Tibial nerve (tissue), 4 donors: ENCODE measurements around the gene RPN2. TPM values are rescaled to one million over a fixed set of nuclear protein-coding genes. Genes with fewer than 3 reads are reported as not detected.
A peak's percentile ranks its signal among the peaks of the same experiment; 100 is the strongest.

Source experiments
- DNase-seq, 2 donors: peaks; one replicate each; pipeline ENCODE4 v3.0.0-alpha.2; 2019; ENCODE audit warnings: low spot score in 2 of 2
- H3K27ac ChIP-seq, 4 donors: fragments of 200-600 bp; sonication (generic) in 3 of 4; one replicate each; pipeline ENCODE4 v1.5.1; 2017 to 2019; ENCODE audit warnings: mild to moderate bottlenecking in 1 of 4
- H3K27me3 ChIP-seq, 2 donors: fragments of 200-600 bp; sonication (generic) in 1 of 2; one replicate each; pipeline versions ENCODE4 v1.5.1 to v1.6.0; 2017 to 2019
- H3K36me3 ChIP-seq, 3 donors: fragments of 200-600 bp; sonication (generic); one replicate each; pipeline ENCODE4 v1.5.1; 2018 to 2019
- H3K4me1 ChIP-seq, 4 donors: fragments of 200-600 bp; sonication (generic) in 3 of 4; one replicate each; pipeline ENCODE4 v1.5.1; 2017 to 2019
- H3K4me3 ChIP-seq, 4 donors: fragments of 200-600 bp; sonication (generic) in 3 of 4; one replicate each; pipeline ENCODE4 v1.5.1; 2017 to 2019; ENCODE audit warnings: mild to moderate bottlenecking in 1 of 4, moderate library complexity in 1 of 4
- H3K9me3 ChIP-seq, 4 donors: fragments of 200-600 bp; sonication (generic) in 3 of 4; one replicate each; pipeline ENCODE4 v1.5.1; 2017 to 2019
- EP300 ChIP-seq, 2 donors: sonication (generic); formaldehyde crosslinking; IDR thresholded peaks; one replicate each; pipeline ENCODE4 v1.6.1; 2017; ENCODE audit warnings: antibody characterized with exemption in 2 of 2, mild to moderate bottlenecking in 1 of 2
- POLR2A ChIP-seq, 2 donors: fragments of 450-650 bp; IDR thresholded peaks; one replicate each; pipeline ENCODE4 v1.6.1; 2017; ENCODE audit warnings: antibody characterized with exemption in 2 of 2, mild to moderate bottlenecking in 2 of 2, moderate library complexity in 2 of 2
- WGBS, 2 donors: methylation state at CpG; one replicate each; pipeline ENCODE4 v1.1.5; 2018; 5-methylcytosine and 5-hydroxymethylcytosine counted together
- total RNA-seq, 4 donors: library from RNA; depleted of rRNA; stranded (reverse); fragments of >200 nt; gene quantifications; one replicate each; pipeline ENCODE4 v1.1.0, GENCODE V29; 2016
- TF ChIP-seq, protein P1 (sequence below), 5 experiments: fragments of 200-600 bp in 3 of 5; fragments of 450-650 bp in 2 of 5; sonication (generic) in 3 of 5; IDR thresholded peaks; one replicate each; pipeline ENCODE4 v1.5.1; 2016 to 2019; ENCODE audit warnings: antibody characterized with exemption in 5 of 5, mild to moderate bottlenecking in 3 of 5, moderate library complexity in 2 of 5

Gene RPN2
- total RNA-seq, 4 donors from 2014 or later, result 87.7 to 124 (median 101) TPM

DNA sequence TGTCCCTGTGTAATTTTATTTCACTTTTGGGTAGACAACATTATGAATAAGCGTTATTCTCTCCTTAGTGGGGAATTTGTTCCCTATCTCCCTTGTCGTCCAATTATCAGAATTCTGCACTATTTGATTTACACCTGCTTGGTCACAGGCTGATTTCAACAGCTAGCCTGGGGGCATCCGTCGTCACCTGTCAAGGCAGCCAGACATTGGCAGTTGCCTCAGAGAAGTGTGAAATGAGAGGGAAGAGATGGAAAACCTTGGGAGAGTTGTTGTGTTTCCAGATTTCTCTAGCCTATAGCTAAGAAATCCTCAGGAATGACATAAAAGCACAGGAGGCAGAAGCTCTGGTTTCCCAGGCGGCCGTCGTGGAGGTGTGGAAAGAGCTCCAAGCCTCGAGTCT, 83.4 kb downstream of the RPN2 start:
- H3K27me3 ChIP-seq, result no peaks in the 10 kb centered on the region
- TF ChIP-seq, protein P1, sequence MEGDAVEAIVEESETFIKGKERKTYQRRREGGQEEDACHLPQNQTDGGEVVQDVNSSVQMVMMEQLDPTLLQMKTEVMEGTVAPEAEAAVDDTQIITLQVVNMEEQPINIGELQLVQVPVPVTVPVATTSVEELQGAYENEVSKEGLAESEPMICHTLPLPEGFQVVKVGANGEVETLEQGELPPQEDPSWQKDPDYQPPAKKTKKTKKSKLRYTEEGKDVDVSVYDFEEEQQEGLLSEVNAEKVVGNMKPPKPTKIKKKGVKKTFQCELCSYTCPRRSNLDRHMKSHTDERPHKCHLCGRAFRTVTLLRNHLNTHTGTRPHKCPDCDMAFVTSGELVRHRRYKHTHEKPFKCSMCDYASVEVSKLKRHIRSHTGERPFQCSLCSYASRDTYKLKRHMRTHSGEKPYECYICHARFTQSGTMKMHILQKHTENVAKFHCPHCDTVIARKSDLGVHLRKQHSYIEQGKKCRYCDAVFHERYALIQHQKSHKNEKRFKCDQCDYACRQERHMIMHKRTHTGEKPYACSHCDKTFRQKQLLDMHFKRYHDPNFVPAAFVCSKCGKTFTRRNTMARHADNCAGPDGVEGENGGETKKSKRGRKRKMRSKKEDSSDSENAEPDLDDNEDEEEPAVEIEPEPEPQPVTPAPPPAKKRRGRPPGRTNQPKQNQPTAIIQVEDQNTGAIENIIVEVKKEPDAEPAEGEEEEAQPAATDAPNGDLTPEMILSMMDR (IDR thresholded peaks at IDR 0.05), result no peak
- no peak for TF ChIP-seq POLR2A (IDR thresholded peaks at IDR 0.05)
- no peak for TF ChIP-seq EP300 (IDR thresholded peaks at IDR 0.05)
- H3K9me3 ChIP-seq, result no peaks in the 10 kb centered on the region
- no peak overlapping the region for H3K4me3 ChIP-seq
- no peak overlapping the region for H3K27ac ChIP-seq
- WGBS, 2 donors, result 65 to 69% methylated on average over 8 of the region's 8 CpGs
- H3K36me3 ChIP-seq, result no peaks in the 10 kb centered on the region
- no peaks in the 10 kb centered on the region for H3K4me1 ChIP-seq
- no peak for DNase-seq

DNA sequence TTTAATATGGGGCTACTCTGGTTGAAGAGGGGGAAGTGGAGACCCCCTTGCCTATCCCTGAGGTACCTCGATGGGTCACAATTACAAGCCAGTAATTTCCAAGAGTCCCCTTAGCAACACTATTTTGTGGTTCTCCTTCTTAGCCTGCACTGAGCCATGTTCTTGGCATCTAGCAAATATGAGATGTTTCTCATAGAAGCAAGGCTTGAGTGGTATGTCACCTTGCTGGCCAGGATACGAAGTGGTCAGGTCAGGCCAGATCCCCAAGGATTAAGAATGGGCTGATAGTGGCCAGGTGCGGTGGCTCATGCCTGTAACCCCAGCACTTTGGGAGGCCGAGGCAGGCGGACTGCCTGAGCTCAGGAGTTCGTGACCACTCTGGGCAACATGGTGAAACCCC, 84.6 kb downstream of the RPN2 start:
- WGBS, 2 donors, result 87 to 88% methylated on average over 6 of the region's 6 CpGs
- no peak for DNase-seq

DNA sequence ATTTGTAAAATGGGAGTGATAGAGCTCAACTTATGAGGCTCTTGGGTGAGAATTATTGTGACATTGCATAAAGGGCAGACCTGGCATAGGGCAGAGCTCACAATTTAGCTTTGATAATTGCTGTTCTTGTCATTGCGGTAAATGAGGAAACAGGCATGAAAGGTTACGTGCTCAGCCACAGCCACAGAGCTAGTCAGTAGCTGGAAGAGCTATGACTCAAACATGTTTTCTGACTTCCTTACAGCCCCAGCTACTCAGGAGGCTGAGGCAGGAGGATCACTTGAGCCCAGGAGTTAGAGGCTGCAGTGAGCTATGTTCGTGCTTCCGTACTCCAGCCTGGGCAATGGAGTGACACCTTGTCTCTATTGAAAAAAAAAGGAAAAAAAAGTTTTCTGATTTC, 86.0 kb downstream of the RPN2 start:
- Histone ChIP-seq H3K4me1 (peaks cover 0 to 6% (median 0%) of the 10 kb centered on the region in 4 donors), H3K36me3 (no peaks in the 10 kb centered on the region), H3K27ac (no peak overlapping the region), H3K27me3 (no peaks in the 10 kb centered on the region), H3K9me3 (no peaks in the 10 kb centered on the region), H3K4me3 (no peak overlapping the region)
- no peak for TF ChIP-seq EP300 (IDR thresholded peaks at IDR 0.05)
- TF ChIP-seq, protein P1 (IDR thresholded peaks at IDR 0.05), result no peak
- TF ChIP-seq POLR2A (IDR thresholded peaks at IDR 0.05), result no peak
- no peak for DNase-seq
- 93 to 94% methylated on average over 4 of the region's 4 CpGs for WGBS, 2 donors

More for the DNA sequence above, 84.6 kb downstream of the RPN2 start:
- Histone ChIP-seq H3K27ac (no peak overlapping the region), H3K36me3 (no peaks in the 10 kb centered on the region), H3K9me3 (no peaks in the 10 kb centered on the region), H3K4me1 (no peaks in the 10 kb centered on the region), H3K4me3 (no peak overlapping the region), H3K27me3 (no peaks in the 10 kb centered on the region)
- TF ChIP-seq EP300 (IDR thresholded peaks at IDR 0.05) (no peak), POLR2A (IDR thresholded peaks at IDR 0.05) (no peak)
- TF ChIP-seq, protein P1 (IDR thresholded peaks at IDR 0.05), result no peak

DNA sequence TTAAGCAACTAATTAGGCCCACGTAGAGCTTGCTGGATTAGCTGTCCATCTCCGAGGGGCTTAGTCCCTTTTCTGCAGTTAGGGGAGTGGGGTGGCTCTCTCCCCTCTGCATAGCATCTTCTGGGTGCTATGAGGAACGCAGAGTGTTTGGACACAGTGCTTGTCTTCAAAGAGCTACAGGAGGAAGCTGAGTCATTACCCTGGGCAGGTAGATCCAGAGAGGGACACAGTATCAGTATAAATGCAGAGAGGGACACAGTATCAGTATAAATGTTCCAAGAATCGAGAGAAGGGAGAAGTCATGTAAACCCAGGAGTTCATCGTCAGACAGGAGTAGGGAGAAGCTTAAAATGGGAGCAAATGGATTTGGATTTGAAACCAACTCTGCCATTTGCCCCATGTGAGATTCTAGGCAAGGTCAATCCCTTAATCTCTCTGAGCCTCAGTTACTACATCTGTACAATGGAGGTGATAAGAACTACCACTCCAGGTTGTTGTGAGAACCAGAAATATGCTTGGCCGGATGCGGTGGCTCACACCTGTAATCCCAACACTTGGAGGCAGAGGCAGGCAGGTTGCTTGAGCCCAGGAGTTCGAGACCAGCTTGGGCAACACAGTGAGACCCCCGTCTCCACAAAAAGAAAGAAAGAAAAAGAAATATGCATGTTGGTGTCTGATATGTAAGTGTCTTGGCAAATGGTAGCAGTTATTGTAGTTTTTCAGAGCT, 88.0 kb downstream of the RPN2 start:
- Histone ChIP-seq H3K4me3 (no peak overlapping the region), H3K9me3 (no peaks in the 10 kb centered on the region), H3K36me3 (no peaks in the 10 kb centered on the region), H3K4me1 (peaks cover 0 to 12% (median 0%) of the 10 kb centered on the region in 4 donors), H3K27me3 (no peaks in the 10 kb centered on the region), H3K27ac (peak overlapping the region in 2 of 4 donors; percentile 30 to 60)
- WGBS, 2 donors, result 72 to 77% methylated on average over 9 of the region's 9 CpGs
- no peak for TF ChIP-seq POLR2A (IDR thresholded peaks at IDR 0.05)
- TF ChIP-seq, protein P1 (IDR thresholded peaks at IDR 0.05), result no peak
- TF ChIP-seq EP300 (IDR thresholded peaks at IDR 0.05), result no peak
- DNase-seq, result no peak

DNA sequence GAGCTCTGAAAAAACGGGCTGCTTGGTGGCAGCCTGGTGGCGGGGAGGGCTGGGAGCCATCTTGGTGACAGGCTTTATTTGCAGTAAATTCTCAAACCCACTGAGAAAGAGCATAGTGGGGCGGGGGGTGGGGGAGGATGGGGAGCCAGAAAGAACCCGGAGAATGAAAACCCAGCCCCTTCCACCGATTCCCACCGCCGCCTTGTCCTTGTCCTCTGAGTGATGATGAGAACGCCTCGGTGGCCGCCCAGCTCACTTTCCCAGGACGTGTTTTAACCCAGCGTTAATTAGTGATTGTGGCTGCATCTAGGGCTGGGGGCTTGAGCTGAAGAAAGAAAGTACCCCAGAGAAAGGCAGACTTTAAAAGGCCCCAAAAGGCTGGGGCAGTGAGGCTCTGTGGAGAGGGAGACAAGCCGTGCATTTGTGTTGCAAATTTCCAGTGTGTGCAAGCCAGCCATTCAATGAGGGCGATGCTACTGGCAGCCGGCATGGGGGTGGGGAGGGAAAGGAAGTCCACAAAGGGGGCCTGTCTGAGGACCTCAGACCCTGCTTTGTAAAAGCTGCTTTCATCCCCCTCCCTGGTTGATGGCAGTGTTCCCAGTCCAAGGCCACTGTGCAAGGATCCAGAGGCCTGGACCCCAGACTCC, 88.7 kb downstream of the RPN2 start:
- H3K27ac ChIP-seq, result peak overlapping the region in 2 of 4 donors; percentile 30 to 60
- H3K4me3 ChIP-seq, result no peak overlapping the region
- H3K36me3 ChIP-seq, result no peaks in the 10 kb centered on the region
- H3K27me3 ChIP-seq, result no peaks in the 10 kb centered on the region
- no peaks in the 10 kb centered on the region for H3K9me3 ChIP-seq
- peaks cover 0 to 12% (median 0%) of the 10 kb centered on the region in 4 donors for H3K4me1 ChIP-seq
- DNase-seq, result no peak
- no peak for TF ChIP-seq EP300 (IDR thresholded peaks at IDR 0.05)
- WGBS, 2 donors, result 41% methylated on average over 15 of the region's 15 CpGs
